Muscle of back (tissue), 11 donors: ENCODE measurements around the gene MRPL53. TPM values are rescaled to one million over a fixed set of nuclear protein-coding genes. Genes with fewer than 3 reads are reported as not detected.
A peak's percentile ranks its signal among the peaks of the same experiment; 100 is the strongest.
"Not testable (repeated sequence)": the region's sequence is repeated elsewhere in the genome, so short reads cannot be mapped to it uniquely, and the experiment has no call there.

Source experiments
- DNase-seq, 3 donors: peaks; one replicate each; pipeline versions ENCODE4 v3.0.0 to v3.0.0-alpha.2; 2013
- polyA plus RNA-seq, 10 donors: library from polyadenylated mRNA; unstranded; fragments of 120-200 nt; gene quantifications; one replicate each; pipeline ENCODE4 v1.2.1, GENCODE V29; 2013; ENCODE audit not compliant: insufficient read length in 10 of 10

MRPL53 gene
- polyA plus RNA-seq, 10 donors, result 33.2 to 83.6 (median 56.9) TPM

GRCh38 chr2:74457129-74457548 is 15.3 kb downstream of the MRPL53 start:
- no peak for DNase-seq

GRCh38 chr2:74454654-74455511 is 17.6 kb downstream of the MRPL53 start, which contains the start of gene INO80B:
TSS of gene INO80B (plus strand) at chr2:74455087. CDS start at chr2:74455117, 30 bp downstream.
- peak; percentile 98 to 99 (median 98) for DNase-seq

- no peak for DNase-seq
Measured at GRCh38 chr2:74450570-74451190, 21.8 kb downstream of the MRPL53 start.

- no peak for DNase-seq
Measured at GRCh38 chr2:74448771-74449170, 23.7 kb downstream of the MRPL53 start.

- DNase-seq, result no peak
Measured at GRCh38 chr2:74447230-74447999, 25.1 kb downstream of the MRPL53 start.

- no peak for DNase-seq
Measured at GRCh38 chr2:74444498-74445318, 27.8 kb downstream of the MRPL53 start.

- DNase-seq, result not testable (repeated sequence)
Measured at GRCh38 chr2:74442483-74443297, 29.8 kb downstream of the MRPL53 start.

GRCh38 chr2:74441690-74442482 is 30.6 kb downstream of the MRPL53 start, which contains the start of gene RTKN:
TSS of gene RTKN (minus strand) at chr2:74441937. CDS start at chr2:74441816, 121 bp downstream.
- peak in 1 of 3 donors; percentile 78 for DNase-seq

GRCh38 chr2:74441170-74441689 is 31.2 kb downstream of the MRPL53 start:
- no peak for DNase-seq

GRCh38 chr2:74440378-74441169 is 31.9 kb downstream of the MRPL53 start:
- peak; percentile 85 to 97 (median 92) for DNase-seq

- DNase-seq, result peak; percentile 79 to 93 (median 84)
Measured at GRCh38 chr2:74439803-74440377, 32.6 kb downstream of the MRPL53 start.

GRCh38 chr2:74439373-74439772 is 33.1 kb downstream of the MRPL53 start:
- DNase-seq, result no peak

- DNase-seq, result no peak
Measured at GRCh38 chr2:74438248-74438647, 34.2 kb downstream of the MRPL53 start.

- no peak for DNase-seq
Measured at GRCh38 chr2:74436848-74437695, 35.4 kb downstream of the MRPL53 start.

GRCh38 chr2:74436111-74436805 is 36.2 kb downstream of the MRPL53 start:
- DNase-seq, result no peak

- no peak for DNase-seq
Measured at GRCh38 chr2:74430502-74430901, 42.0 kb downstream of the MRPL53 start.
